Testis (tissue), 5 donors: ENCODE data around the gene TJP1. TPM values are rescaled to one million over a fixed set of nuclear protein-coding genes. Genes with fewer than 3 reads are reported as not detected.

Source experiments
- DNase-seq: peaks from one replicate; pipeline ENCODE4 v3.0.0-alpha.2; 2019
- H3K27ac ChIP-seq, 2 donors: fragments of 200-600 bp; sonication (generic); one replicate each; pipeline ENCODE4 v1.5.1; 2019
- H3K27me3 ChIP-seq: fragments of 200-600 bp; sonication (generic); one replicate; pipeline ENCODE4 v1.5.1; 2019
- H3K36me3 ChIP-seq: fragments of 200-600 bp; sonication (generic); one replicate; pipeline ENCODE4 v1.5.1; 2017; ENCODE audit warnings: low read depth; ENCODE audit errors: missing control alignments
- H3K4me1 ChIP-seq: fragments of 200-600 bp; sonication (generic); one replicate; pipeline ENCODE4 v1.5.1; 2019
- H3K4me3 ChIP-seq, 2 donors: fragments of 200-600 bp; sonication (generic); one replicate each; pipeline ENCODE4 v1.5.1; 2017 to 2019
- H3K9me3 ChIP-seq: fragments of 200-600 bp; sonication (generic); one replicate; pipeline ENCODE4 v1.5.1; 2017
- POLR2A ChIP-seq: fragments of 450-650 bp; IDR thresholded peaks from one replicate; pipeline ENCODE4 v1.6.1; 2017; ENCODE audit warnings: antibody characterized with exemption, mild to moderate bottlenecking, moderate library complexity
- WGBS, 2 donors: methylation state at CpG; one replicate each; pipeline ENCODE4 v1.1.5; 2018; 5-methylcytosine and 5-hydroxymethylcytosine counted together
- intact Hi-C: fragments of 100-400 bp; cut with DNase I; formaldehyde crosslinking; loops from one replicate; pipeline ENCODE4 v1.15.1; 2023; ENCODE audit warnings: low total_unique reads
- long read RNA-seq, 2 donors: transcript quantifications; one replicate each; lab custom pipeline, GENCODE V29; 2026
- polyA plus RNA-seq: library from polyadenylated mRNA; stranded (reverse); fragments of 350-450 nt; fragmentation: Illumina TruSeq; extraction: RNeasy Lipid Tissue Mini Kit (QIAGEN cat#74804); gene quantifications from one replicate; pipeline ENCODE4 v1.2.3, GENCODE V29; 2014; ENCODE audit warnings: low read depth, low replicate concordance; ENCODE audit not compliant: insufficient read depth
- total RNA-seq, 2 donors: library from RNA; depleted of rRNA; stranded (reverse); fragments of >200 nt; gene quantifications; one replicate each; pipeline ENCODE4 v1.2.3, GENCODE V29; 2016
- TF ChIP-seq, protein P1 (sequence below), 3 experiments: fragments of 450-650 bp in 2 of 3; fragments of 200-600 bp in 1 of 3; sonication (generic) in 1 of 3; IDR thresholded peaks; one replicate each; pipeline ENCODE4 v1.5.1; 2016 to 2019; ENCODE audit warnings: antibody characterized with exemption in 3 of 3, mild to moderate bottlenecking in 2 of 3, moderate library complexity in 1 of 3

The TJP1 gene
- total RNA-seq (100 to 1,000 TPM; 255 to 315 TPM), polyA plus RNA-seq (102 TPM)
- long read RNA-seq, donor 1, full-length matches to known transcripts: 3 of 33 reads
- long read RNA-seq, donor 1, partial matches to known transcripts: 30 of 33 reads
- long read RNA-seq, donor 1, other reads (novel, unspliced or antisense): 0 of 33 reads
- long read RNA-seq, donor 2, partial matches to known transcripts: 17 of 18 reads
- long read RNA-seq, donor 2, other reads (novel, unspliced or antisense): 0 of 18 reads

DNA sequence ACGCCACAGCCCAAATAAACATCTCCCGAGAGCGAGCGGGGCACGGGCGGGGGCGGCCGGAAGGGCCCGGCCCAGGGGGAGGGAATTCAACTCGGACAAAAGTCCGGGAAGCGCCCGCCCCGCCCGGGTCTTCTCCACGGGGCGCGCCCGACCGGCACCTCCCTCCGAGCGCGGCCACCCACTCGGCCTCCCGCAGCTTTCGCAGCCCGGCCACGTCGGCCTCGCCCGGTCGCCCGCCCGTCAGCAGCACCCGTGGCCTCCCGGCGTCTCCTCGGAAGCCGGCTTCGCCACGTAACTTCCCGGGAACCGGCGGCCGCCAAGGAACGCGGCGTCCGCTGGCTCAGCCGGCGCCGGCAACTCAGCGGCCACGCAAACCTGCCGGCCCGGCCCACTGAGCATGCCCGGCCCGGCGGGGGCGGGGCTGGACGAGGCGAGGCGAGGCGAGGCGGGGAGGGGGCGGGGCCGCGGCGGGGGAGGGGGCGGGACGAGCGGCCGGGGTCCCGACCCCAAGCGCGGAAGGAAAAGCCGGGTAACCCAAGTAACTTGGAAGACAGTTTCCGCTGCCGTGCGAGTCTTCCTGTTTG is at the start of gene TJP1:
TSS of gene TJP1 (minus strand) at position 369 of the 584 bp plus-strand sequence. CDS start 440 bp downstream, outside the sequence.
- H3K9me3 ChIP-seq: no peaks in the 10 kb centered on the region
- peak within 1 kb of the TSS; percentile 97 to 98 for H3K27ac ChIP-seq
- 1% methylated on average over 52 of the region's 80 CpGs; no CpG with 5 or more reads in 1 of the 2 donors for WGBS, 2 donors
- no peaks in the 10 kb centered on the region for H3K36me3 ChIP-seq
- peak; percentile 83 for DNase-seq
- peak within 1 kb of the TSS; percentile 88 to 98 for H3K4me3 ChIP-seq
- H3K4me1 ChIP-seq: peaks cover 9% of the 10 kb centered on the region
- intact Hi-C loops: loop anchor here (5.0 kb wide), 1 partner anchor 50 kb away; no protein-coding TSS in a partner anchor
- no peaks in the 10 kb centered on the region for H3K27me3 ChIP-seq
- TF ChIP-seq, protein P1, sequence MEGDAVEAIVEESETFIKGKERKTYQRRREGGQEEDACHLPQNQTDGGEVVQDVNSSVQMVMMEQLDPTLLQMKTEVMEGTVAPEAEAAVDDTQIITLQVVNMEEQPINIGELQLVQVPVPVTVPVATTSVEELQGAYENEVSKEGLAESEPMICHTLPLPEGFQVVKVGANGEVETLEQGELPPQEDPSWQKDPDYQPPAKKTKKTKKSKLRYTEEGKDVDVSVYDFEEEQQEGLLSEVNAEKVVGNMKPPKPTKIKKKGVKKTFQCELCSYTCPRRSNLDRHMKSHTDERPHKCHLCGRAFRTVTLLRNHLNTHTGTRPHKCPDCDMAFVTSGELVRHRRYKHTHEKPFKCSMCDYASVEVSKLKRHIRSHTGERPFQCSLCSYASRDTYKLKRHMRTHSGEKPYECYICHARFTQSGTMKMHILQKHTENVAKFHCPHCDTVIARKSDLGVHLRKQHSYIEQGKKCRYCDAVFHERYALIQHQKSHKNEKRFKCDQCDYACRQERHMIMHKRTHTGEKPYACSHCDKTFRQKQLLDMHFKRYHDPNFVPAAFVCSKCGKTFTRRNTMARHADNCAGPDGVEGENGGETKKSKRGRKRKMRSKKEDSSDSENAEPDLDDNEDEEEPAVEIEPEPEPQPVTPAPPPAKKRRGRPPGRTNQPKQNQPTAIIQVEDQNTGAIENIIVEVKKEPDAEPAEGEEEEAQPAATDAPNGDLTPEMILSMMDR (IDR thresholded peaks at IDR 0.05): no peak

DNA sequence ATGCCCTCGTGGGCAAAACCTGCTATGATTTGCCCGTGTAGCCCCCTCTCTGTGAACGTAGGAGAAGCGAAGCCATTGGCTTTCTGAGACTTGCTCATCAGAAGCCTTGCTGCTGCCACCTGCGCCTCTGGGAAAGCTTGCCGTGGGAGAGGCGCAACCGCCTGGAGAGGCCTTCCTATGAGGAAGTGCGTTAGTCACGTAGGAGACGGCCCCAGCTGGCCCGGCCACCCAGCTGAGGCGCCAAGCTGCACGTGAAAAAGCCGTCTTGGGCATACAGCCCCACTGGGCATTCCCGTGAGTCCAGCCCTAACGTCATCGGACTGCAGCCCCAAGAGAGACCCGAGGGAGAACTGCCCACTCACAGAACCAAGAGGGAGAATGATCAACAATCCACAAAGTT is 49.1 kb upstream of the TJP1 start:
- 59 to 70% methylated on average over 19 of the region's 19 CpGs for WGBS, 2 donors
- DNase-seq: peak; percentile 76
- TF ChIP-seq POLR2A: no peak
- TF ChIP-seq, protein P1 (IDR thresholded peaks at IDR 0.05): no peak
- Histone ChIP-seq H3K27me3 (no peaks in the 10 kb centered on the region), H3K36me3 (no peaks in the 10 kb centered on the region), H3K9me3 (no peaks in the 10 kb centered on the region), H3K27ac (peak overlapping the region; percentile 73 to 84), H3K4me3 (no peak overlapping the region), H3K4me1 (peaks cover 44% of the 10 kb centered on the region)
- intact Hi-C loops: loop anchor here (5.0 kb wide), 1 partner anchor 49 kb away; the partner anchor contains the start of gene TJP1

DNA sequence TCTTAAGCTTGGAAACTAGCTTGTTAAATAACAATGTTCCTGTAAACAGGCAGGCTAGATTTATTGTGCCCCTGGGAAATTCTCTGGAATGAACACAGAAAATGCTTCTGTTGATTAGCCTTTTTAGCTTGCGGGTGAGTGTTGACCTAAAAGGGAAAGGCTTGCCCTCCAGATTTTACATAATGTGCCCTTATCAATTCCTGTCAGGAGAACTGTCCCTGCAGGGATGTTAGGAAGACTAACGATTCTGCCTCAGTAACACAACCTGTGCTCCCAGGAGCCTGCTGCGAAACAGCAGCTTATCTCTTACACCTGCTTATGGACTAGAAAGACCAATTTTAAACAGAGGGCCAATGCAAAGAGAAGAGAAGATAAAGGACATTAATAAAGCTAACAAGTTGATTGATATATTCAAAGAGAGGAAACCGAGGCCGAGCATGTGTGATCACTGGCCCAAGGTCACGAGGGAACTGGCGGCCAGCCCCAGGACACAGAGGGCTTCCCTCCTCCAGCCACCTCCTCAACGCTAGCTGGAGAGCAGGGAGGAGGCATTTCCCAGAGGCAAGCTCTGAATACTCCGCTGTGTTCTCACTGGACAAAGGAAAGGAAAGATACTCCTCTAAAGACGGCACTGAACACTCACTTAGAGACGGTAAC is 48.4 kb upstream of the TJP1 start:
- no peaks in the 10 kb centered on the region for H3K9me3 ChIP-seq
- peak overlapping the region; percentile 73 to 84 for H3K27ac ChIP-seq
- H3K27me3 ChIP-seq: no peaks in the 10 kb centered on the region
- no peaks in the 10 kb centered on the region for H3K36me3 ChIP-seq
- TF ChIP-seq, protein P1 (IDR thresholded peaks at IDR 0.05): no peak
- TF ChIP-seq POLR2A: no peak
- H3K4me1 ChIP-seq: peaks cover 51% of the 10 kb centered on the region
- H3K4me3 ChIP-seq: no peak overlapping the region
- intact Hi-C loops: loop anchor here (5.0 kb wide), 1 partner anchor 48 kb away; the partner anchor contains the start of gene TJP1
- WGBS, 2 donors: 22 to 38% methylated on average over 11 of the region's 11 CpGs
- peak; percentile 82 for DNase-seq

DNA sequence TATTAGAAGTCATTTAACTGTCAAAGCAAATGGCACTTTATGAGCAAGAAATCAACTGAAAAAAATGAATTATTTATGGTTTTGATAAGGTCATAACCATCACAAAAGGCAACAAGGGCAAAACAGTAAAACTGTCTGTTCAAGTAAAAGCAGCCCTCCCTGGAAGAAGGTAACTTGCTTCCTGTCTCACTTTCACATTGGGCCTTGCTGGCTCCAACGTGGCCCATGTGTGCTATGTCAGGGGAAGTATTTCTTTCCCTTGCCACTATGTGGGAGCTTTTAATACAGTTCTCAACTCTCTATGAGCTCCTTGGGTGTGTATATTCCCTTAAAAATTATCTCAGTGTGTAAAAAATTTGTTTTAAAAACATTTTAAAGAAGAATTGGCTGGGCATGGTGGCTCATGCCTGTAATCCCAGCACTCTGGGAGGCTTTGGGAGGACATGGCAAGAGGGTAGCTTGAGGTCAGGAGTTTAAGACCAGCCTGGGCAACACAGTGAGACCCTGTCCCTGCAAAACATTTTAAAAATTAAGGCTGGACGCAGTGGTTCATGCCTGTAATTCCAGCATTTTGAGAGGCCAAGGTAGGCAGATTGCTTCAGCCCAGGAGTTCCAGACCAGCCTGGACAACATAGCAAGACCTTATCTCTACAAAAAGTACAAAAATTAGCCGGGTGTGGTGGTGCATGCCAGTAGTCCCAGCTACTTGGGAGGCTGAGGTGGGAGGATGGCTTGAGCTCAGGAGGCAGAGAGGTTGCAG is 45.2 kb upstream of the TJP1 start:
- WGBS, 2 donors: 76 to 79% methylated on average over 3 of the region's 3 CpGs
- intact Hi-C loops: no loop called here
- no peaks in the 10 kb centered on the region for H3K9me3 ChIP-seq
- peak overlapping the region; percentile 22 to 40 for H3K27ac ChIP-seq
- H3K27me3 ChIP-seq: no peaks in the 10 kb centered on the region
- no peak for TF ChIP-seq POLR2A
- TF ChIP-seq, protein P1 (IDR thresholded peaks at IDR 0.05): no peak
- no peak overlapping the region for H3K4me3 ChIP-seq
- H3K36me3 ChIP-seq: no peaks in the 10 kb centered on the region
- DNase-seq: no peak
- H3K4me1 ChIP-seq: peaks cover 66% of the 10 kb centered on the region
